Esophagus muscularis mucosa (tissue), 3 donors: ENCODE data around the gene RFX7.

Experiments used
- POLR2AphosphoS5 ChIP-seq, 2 donors: sonication (generic); formaldehyde crosslinking; IDR thresholded peaks; one replicate each; pipeline ENCODE4 v1.6.1; 2017; ENCODE audit warnings: antibody characterized with exemption in 2 of 2
- TF ChIP-seq, protein P1 (sequence below), 3 experiments: fragments of 200-600 bp in 2 of 3; fragments of 450-650 bp in 1 of 3; sonication (generic) in 2 of 3; IDR thresholded peaks; one replicate each; pipeline ENCODE4 v1.5.1; 2017 to 2019; ENCODE audit warnings: antibody characterized with exemption in 3 of 3, mild to moderate bottlenecking in 2 of 3, moderate library complexity in 1 of 3

DNA sequence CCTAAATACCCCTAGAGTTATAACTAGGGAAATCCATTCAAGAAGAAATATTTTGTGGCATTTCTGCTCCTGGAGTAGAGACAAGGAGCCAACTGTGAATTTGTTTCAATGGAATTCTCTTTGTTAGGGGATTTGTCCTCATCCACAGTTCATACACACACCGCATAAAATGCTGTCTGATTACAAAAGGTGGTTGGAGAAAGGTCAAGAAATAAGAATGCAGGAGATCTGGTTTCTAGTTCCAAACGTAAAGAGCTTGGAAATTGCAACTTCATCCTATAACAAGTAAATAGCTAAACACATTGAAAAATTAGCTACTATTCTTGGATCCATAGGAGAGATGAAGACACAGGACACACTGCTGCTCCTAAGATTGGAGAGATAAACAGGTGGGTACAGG, 184.0 kb downstream of the RFX7 start:
- TF ChIP-seq POLR2AphosphoS5 (IDR thresholded peaks at IDR 0.05) = no peak
- TF ChIP-seq, protein P1, sequence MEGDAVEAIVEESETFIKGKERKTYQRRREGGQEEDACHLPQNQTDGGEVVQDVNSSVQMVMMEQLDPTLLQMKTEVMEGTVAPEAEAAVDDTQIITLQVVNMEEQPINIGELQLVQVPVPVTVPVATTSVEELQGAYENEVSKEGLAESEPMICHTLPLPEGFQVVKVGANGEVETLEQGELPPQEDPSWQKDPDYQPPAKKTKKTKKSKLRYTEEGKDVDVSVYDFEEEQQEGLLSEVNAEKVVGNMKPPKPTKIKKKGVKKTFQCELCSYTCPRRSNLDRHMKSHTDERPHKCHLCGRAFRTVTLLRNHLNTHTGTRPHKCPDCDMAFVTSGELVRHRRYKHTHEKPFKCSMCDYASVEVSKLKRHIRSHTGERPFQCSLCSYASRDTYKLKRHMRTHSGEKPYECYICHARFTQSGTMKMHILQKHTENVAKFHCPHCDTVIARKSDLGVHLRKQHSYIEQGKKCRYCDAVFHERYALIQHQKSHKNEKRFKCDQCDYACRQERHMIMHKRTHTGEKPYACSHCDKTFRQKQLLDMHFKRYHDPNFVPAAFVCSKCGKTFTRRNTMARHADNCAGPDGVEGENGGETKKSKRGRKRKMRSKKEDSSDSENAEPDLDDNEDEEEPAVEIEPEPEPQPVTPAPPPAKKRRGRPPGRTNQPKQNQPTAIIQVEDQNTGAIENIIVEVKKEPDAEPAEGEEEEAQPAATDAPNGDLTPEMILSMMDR (IDR thresholded peaks at IDR 0.05) = no peak
